Activated CD4-positive, alpha-beta T cell treated with anti-CD3 and anti-CD28 coated beads for 36 hours (primary cell): ENCODE data around the gene ZNF177. TPM values are rescaled to one million over a fixed set of nuclear protein-coding genes. Genes with fewer than 3 reads are reported as not detected.
A peak's percentile ranks its signal among the peaks of the same experiment; 100 is the strongest.
"Not testable (repeated sequence)": the region's sequence is repeated elsewhere in the genome, so short reads cannot be mapped to it uniquely, and the experiment has no call there.

Source experiments
- ATAC-seq: fragments of 200-7000 bp; cut with Tn5 transposase; one replicate; pipeline ENCODE4 v1.10.0; 2021; ENCODE audit warnings: mild to moderate bottlenecking, moderate library complexity
- CTCF ChIA-PET: fragments of 350-600 bp; sonication (Branson Sonifier 250); formaldehyde crosslinking; loops from one replicate; lab custom pipeline; 2021; ENCODE audit warnings: antibody characterized with exemption; lab: Charles Lee
- POLR2A ChIA-PET: fragments of 350-600 bp; sonication (Branson Sonifier 250); formaldehyde crosslinking; loops from one replicate; lab custom pipeline; 2021; ENCODE audit warnings: antibody characterized with exemption, inconsistent platforms; lab: Charles Lee
- DNase-seq: peaks from one replicate; pipeline ENCODE4 v3.0.0-alpha.2; 2020
- H3K27ac Mint-ChIP-seq: one replicate; pipeline ENCODE4 v1.8.0; 2021; ENCODE audit warnings: mixed read lengths
- H3K27me3 Mint-ChIP-seq: one replicate; pipeline ENCODE4 v1.8.0; 2021; ENCODE audit warnings: mixed read lengths
- H3K36me3 Mint-ChIP-seq: one replicate; pipeline ENCODE4 v1.8.0; 2021; ENCODE audit warnings: low read depth, mixed read lengths
- H3K4me1 Mint-ChIP-seq: one replicate; pipeline ENCODE4 v1.8.0; 2021; ENCODE audit warnings: mixed read lengths
- H3K4me3 Mint-ChIP-seq: one replicate; pipeline ENCODE4 v1.8.0; 2021; ENCODE audit warnings: mild to moderate bottlenecking, moderate library complexity, mixed read lengths
- H3K9me3 Mint-ChIP-seq: one replicate; pipeline ENCODE4 v1.8.0; 2021; ENCODE audit warnings: low read depth, mixed read lengths
- intact Hi-C, 2 experiments: fragments of 100-400 bp; cut with DNase I in 1 of 2; cut with micrococcal nuclease in 1 of 2; formaldehyde crosslinking; loops; one replicate each; pipeline versions ENCODE4 v1.14.2 to v1.15.1; 2022 to 2024; cut with DNase I, micrococcal nuclease
- total RNA-seq, 2 experiments: library from RNA; stranded (reverse); gene quantifications; one replicate each; pipeline ENCODE4 v1.2.3, GENCODE V29; 2021

Gene ZNF177
- 1 to 10 TPM in 1 of 2 experiments, under 1 TPM in 1; 0.94 to 1.0 TPM for total RNA-seq

DNA sequence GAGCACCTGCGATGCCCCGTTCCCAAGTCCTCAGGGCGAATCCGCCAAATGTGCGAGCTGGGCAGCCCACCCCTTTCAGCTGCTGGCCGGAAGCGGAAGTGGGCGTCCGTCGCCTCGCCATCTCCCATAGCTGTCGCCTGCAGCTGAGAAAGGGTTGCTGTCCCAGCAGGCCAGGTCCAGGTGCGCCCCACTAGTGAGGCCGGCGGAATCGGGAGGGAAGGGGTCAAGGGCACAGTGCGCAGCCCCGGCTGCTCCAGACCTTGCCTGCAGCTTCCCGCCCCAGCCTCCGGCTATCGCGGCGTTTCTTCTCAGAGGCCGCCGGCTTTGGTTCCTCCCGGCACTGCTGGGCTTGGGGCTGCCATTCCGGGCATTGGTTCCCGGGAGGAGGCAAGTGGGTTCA lies at the start of gene ZNF177:
Gene ZNF177 (plus strand): TSS at position 109 of the 400 bp plus-strand sequence. CDS start 15,299 bp downstream, outside the sequence.
- no peak within 1 kb of the TSS for H3K4me3 Mint-ChIP-seq
- H3K9me3 Mint-ChIP-seq, result peaks cover 48% of the 10 kb centered on the region
- no peak for ATAC-seq
- POLR2A ChIA-PET, result no interaction called here
- H3K27me3 Mint-ChIP-seq, result peaks cover 4% of the 10 kb centered on the region
- no peak within 1 kb of the TSS for H3K27ac Mint-ChIP-seq
- CTCF ChIA-PET, result no interaction called here
- DNase-seq, result peak; percentile 11
- peaks cover 50% of the 10 kb centered on the region for H3K36me3 Mint-ChIP-seq
- intact Hi-C loops, result no loop called here
- no peaks in the 10 kb centered on the region for H3K4me1 Mint-ChIP-seq

DNA sequence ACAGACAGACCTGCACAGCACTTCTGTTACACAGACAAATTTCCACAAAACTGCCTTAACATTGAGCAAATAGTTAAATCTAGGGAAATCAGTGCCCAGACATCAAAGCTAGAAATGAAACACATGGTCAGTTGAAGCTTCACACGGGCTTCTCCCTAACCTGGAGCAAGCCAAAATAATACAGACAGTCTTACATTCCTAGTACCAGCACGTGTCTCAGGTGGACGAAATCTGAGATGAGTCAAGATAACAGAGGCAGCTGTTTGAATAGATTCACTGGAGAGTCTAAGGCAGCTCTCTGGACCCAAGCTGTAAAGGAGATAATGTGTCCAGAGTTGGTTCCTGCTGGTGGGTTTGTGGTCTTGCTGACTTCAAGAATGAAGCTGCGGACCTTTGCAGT lies 49.1 kb upstream of the ZNF177 start:
- Mint-ChIP-seq H3K27ac (no peak overlapping the region), H3K9me3 (peaks cover 19% of the 10 kb centered on the region), H3K4me1 (peaks cover 2% of the 10 kb centered on the region), H3K4me3 (no peak overlapping the region), H3K36me3 (peaks cover 3% of the 10 kb centered on the region), H3K27me3 (no peaks in the 10 kb centered on the region)
- DNase-seq (no peak), ATAC-seq (no peak)
- intact Hi-C loops, result loop anchor here in 1 of 2 experiments (10.0 kb wide), 2 partner anchors 271 to 481 kb away; partner anchors contain the start of gene ZNF121
- ChIA-PET POLR2A (no interaction called here), CTCF (interaction anchor here (0.7 to 1.4 kb wide), 3 partner anchors 10 to 101 kb away, joined by 3 to 6 read pairs (median 3); partner anchors contain the start of gene ZNF559)

DNA sequence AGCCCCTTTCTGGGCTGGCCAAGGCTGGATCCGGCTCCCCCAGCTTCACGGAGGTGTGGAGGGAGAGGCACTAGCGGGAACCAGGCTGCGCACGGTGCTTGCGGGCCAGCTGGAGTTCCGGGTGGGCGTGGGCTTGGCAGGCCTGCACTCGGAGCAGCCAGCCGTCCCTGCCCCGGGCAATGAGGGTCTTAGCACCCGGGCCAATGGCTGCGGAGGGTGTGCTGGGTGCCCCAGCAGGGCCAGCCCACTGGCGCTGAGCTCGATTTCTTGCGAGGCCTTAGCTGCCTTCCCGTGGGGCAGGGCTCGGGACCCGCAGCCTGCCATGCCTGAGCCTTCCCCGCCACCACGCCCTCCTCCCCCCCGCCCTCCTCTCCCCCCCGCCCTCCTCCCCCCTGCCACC lies 41.5 kb upstream of the ZNF177 start:
- H3K4me3 Mint-ChIP-seq, result no peak overlapping the region
- ATAC-seq, result no peak
- peaks cover 25% of the 10 kb centered on the region for H3K36me3 Mint-ChIP-seq
- H3K27me3 Mint-ChIP-seq, result no peaks in the 10 kb centered on the region
- no peak overlapping the region for H3K27ac Mint-ChIP-seq
- intact Hi-C loops, result loop anchor here in 1 of 2 experiments (10.0 kb wide), 1 partner anchor 113 kb away; the partner anchor contains the start of gene ZNF266
- POLR2A ChIA-PET, result no interaction called here
- peaks cover 23% of the 10 kb centered on the region for H3K4me1 Mint-ChIP-seq
- peaks cover 24% of the 10 kb centered on the region for H3K9me3 Mint-ChIP-seq
- CTCF ChIA-PET, result no interaction called here
- no peak for DNase-seq

DNA sequence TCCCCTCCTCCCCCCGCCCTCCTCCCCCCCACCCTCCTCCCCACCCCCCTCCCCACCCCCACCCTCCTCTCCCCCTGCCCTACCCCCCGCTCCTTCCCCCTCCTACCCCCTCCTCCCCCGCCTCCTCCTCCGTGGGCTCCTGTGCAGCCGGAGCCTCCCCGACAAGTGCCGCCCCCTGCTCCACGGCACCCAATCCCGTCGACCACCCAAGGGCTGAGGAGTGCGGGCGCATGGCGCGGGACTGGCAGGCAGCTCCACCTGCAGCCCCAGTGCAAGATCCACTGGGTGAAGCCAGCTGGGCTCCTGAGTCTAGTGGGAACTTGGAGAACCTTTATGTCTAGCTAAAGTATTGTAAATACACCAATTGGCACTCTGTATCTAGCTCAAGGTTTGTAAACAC lies 41.1 kb upstream of the ZNF177 start:
- CTCF ChIA-PET, ATAC-seq, H3K27me3 Mint-ChIP-seq, DNase-seq, POLR2A ChIA-PET, H3K4me3 Mint-ChIP-seq, H3K27ac Mint-ChIP-seq: not testable (repeated sequence)
- Mint-ChIP-seq H3K4me1 (peaks cover 23% of the 10 kb centered on the region), H3K9me3 (peaks cover 25% of the 10 kb centered on the region), H3K36me3 (peaks cover 26% of the 10 kb centered on the region)
- intact Hi-C loops, result loop anchor here in 1 of 2 experiments (10.0 kb wide), 1 partner anchor 113 kb away; the partner anchor contains the start of gene ZNF266

DNA sequence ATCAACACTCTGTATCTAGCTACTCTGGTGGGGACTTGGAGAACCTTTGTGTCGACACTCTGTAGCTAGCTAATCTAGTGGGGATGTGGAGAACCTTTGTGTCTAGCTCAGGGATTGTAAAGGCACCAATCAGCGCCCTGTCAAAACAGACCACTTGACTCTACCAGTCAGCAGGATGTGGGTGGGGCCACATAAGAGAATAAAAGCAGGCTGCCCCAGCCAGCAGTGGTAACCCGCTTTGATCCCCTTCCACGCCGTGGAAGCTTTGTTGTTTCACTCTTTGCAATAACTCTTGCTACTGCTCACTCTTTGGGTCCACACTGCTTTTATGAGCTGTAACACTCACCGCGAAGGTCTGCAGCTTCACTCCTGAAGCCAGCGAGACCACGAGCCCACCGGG lies 40.6 kb upstream of the ZNF177 start:
- DNase-seq, H3K27ac Mint-ChIP-seq, POLR2A ChIA-PET, ATAC-seq, CTCF ChIA-PET, H3K4me3 Mint-ChIP-seq, H3K27me3 Mint-ChIP-seq: not testable (repeated sequence)
- H3K4me1 Mint-ChIP-seq, result peaks cover 23% of the 10 kb centered on the region
- peaks cover 30% of the 10 kb centered on the region for H3K36me3 Mint-ChIP-seq
- H3K9me3 Mint-ChIP-seq, result peaks cover 27% of the 10 kb centered on the region
- intact Hi-C loops, result loop anchor here in 1 of 2 experiments (10.0 kb wide), 1 partner anchor 113 kb away; the partner anchor contains the start of gene ZNF266

DNA sequence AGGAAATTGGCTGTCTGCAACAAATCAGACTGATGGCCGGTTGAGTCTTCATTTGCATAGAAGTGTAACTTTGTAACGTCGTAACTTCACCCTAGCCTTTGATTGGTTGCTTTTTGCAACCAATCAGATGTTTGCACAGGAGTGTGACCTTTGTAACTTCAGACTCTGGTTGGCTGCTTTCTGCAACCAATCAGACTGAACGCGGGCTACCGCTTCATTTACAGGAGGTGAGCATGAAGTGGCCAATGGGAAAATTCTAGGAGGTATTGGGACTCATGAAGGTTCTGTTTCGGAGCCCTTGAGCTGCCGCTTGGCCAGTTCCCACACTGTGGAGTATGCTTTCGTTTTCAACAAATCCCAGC lies 39.3 kb upstream of the ZNF177 start:
- peaks cover 33% of the 10 kb centered on the region for H3K9me3 Mint-ChIP-seq
- peaks cover 43% of the 10 kb centered on the region for H3K36me3 Mint-ChIP-seq
- ChIA-PET POLR2A (no interaction called here), CTCF (interaction anchor here (0.9 to 1.1 kb wide), 2 partner anchors 9 to 13 kb away, joined by 5 to 6 read pairs; no protein-coding TSS in a partner anchor)
- intact Hi-C loops, result loop anchor here in 1 of 2 experiments (10.0 kb wide), 1 partner anchor 111 kb away; the partner anchor contains the start of gene ZNF266
- peak overlapping the region; percentile 84 for H3K4me3 Mint-ChIP-seq
- H3K4me1 Mint-ChIP-seq, result peaks cover 23% of the 10 kb centered on the region
- peak overlapping the region; percentile 96 for H3K27ac Mint-ChIP-seq
- DNase-seq (peak; percentile 75), ATAC-seq (peak; percentile 66)
- H3K27me3 Mint-ChIP-seq, result no peaks in the 10 kb centered on the region

DNA sequence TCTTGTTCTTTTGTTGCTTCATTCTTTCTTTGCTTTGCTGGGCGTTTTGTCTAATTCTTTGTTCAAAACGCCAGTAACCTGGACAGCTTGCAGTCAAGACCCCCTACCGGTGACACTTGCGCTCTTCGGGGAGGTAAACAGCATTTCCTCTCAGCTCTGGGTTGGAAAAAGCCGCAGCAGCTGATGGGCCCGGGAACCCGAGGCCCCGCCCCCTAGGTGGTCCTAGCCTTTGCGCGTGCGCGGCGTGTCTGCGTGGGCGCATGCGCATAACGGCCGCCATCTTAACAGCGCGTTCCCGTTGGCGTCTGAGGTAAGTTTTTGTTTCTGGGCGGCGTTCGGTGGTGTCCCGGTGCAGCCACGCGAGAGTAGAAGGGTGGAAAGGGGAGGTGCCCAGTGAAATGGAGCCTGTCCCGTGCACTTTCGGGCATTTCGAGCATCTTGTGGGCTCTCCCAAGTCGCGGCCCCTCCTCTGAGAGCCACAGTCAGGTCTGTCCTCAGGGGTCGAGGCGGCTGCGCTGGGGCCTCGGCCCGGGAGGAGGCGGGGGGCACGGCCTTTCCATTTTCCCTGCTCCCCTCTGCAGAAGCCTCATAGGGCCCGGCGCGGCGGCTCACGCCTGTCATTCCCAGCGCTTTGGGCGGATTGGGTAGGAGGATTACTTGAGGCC lies 38.8 kb upstream of the ZNF177 start, which contains the start of gene ZNF559:
Gene ZNF559 (plus strand): TSS at position 261 of the 665 bp plus-strand sequence. CDS start 14,371 bp downstream, outside the sequence.
- H3K27me3 Mint-ChIP-seq, result no peaks in the 10 kb centered on the region
- CTCF ChIA-PET, result interaction anchor here (0.9 to 1.1 kb wide), 2 partner anchors 10 to 13 kb away, joined by 5 to 6 read pairs; no protein-coding TSS in a partner anchor
- H3K4me3 Mint-ChIP-seq, result peak within 1 kb of the TSS; percentile 84
- intact Hi-C loops, result loop anchor here (1.0 to 10.0 kb wide), 12 partner anchors 15 to 495 kb away; partner anchors contain the start of genes ZNF266 (in 2 of the 2), ZNF699 (in 2 of the 2), FBXL12 (in 1 of the 2) and MBD3L1 (in 1 of the 2)
- peaks cover 37% of the 10 kb centered on the region for H3K9me3 Mint-ChIP-seq
- H3K27ac Mint-ChIP-seq, result peak within 1 kb of the TSS; percentile 96
- peak; percentile 97 for DNase-seq
- ATAC-seq, result peak; percentile 99
- POLR2A ChIA-PET, result no interaction called here
- peaks cover 48% of the 10 kb centered on the region for H3K36me3 Mint-ChIP-seq
- H3K4me1 Mint-ChIP-seq, result peaks cover 23% of the 10 kb centered on the region

DNA sequence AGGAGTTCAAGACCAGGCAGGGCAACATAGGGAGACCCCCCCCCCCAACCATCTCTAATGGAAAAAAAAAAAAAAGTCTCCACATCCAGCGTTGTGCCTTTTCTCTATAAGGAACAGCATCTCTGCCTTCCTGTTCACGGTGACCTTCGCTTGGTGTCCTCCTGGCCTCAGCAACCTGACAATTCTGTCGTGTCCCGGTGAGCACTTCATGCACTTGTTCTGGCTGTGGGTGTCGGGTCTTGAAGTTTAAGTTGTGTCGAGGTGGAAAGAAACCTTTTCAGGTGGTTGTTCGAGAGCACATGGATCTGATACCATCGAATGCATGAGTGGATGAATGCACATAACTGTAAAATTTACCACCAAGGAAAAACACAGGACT lies 38.2 kb upstream of the ZNF177 start:
- H3K4me1 Mint-ChIP-seq, result peaks cover 23% of the 10 kb centered on the region
- H3K27ac Mint-ChIP-seq, result peak overlapping the region; percentile 96
- DNase-seq (no peak), ATAC-seq (no peak)
- ChIA-PET CTCF (no interaction called here), POLR2A (no interaction called here)
- peaks cover 41% of the 10 kb centered on the region for H3K9me3 Mint-ChIP-seq
- intact Hi-C loops, result loop anchor here (1.0 to 10.0 kb wide), 12 partner anchors 15 to 495 kb away; partner anchors contain the start of genes ZNF266 (in 2 of the 2), ZNF699 (in 2 of the 2), FBXL12 (in 1 of the 2) and MBD3L1 (in 1 of the 2)
- H3K36me3 Mint-ChIP-seq, result peaks cover 53% of the 10 kb centered on the region
- no peaks in the 10 kb centered on the region for H3K27me3 Mint-ChIP-seq
- H3K4me3 Mint-ChIP-seq, result peak overlapping the region; percentile 84

DNA sequence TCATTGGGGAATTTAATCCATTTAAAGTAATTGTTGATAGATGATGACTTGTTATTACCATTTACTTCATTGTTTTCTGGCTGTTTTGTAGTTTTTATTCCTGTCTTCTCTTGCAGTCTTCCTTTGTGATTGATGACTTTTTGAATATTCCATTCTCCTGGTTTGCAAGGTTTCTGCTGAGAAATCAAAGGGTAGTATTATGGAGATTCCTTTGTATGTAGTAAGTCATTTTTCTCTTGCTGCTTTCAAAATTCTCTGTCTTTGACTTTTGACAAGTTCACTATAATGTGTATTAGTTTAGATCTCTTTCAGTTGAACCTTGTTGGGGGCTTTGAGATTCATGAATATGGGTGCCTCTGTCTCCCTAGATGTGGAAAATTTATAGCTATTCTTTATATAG lies 32.8 kb upstream of the ZNF177 start:
- DNase-seq (no peak), ATAC-seq (no peak)
- intact Hi-C loops, result loop anchor here in 1 of 2 experiments (10.0 kb wide), 1 partner anchor 105 kb away; the partner anchor contains the start of gene ZNF266
- peaks cover 57% of the 10 kb centered on the region for H3K9me3 Mint-ChIP-seq
- H3K4me1 Mint-ChIP-seq, result peaks cover 6% of the 10 kb centered on the region
- H3K27ac Mint-ChIP-seq, result no peak overlapping the region
- H3K36me3 Mint-ChIP-seq, result peaks cover 88% of the 10 kb centered on the region
- H3K27me3 Mint-ChIP-seq, result no peaks in the 10 kb centered on the region
- POLR2A ChIA-PET, result no interaction called here
- CTCF ChIA-PET, result interaction anchor here (0.6 kb wide), 1 partner anchor 298 kb away, joined by 3 read pairs; no protein-coding TSS in a partner anchor
- no peak overlapping the region for H3K4me3 Mint-ChIP-seq

DNA sequence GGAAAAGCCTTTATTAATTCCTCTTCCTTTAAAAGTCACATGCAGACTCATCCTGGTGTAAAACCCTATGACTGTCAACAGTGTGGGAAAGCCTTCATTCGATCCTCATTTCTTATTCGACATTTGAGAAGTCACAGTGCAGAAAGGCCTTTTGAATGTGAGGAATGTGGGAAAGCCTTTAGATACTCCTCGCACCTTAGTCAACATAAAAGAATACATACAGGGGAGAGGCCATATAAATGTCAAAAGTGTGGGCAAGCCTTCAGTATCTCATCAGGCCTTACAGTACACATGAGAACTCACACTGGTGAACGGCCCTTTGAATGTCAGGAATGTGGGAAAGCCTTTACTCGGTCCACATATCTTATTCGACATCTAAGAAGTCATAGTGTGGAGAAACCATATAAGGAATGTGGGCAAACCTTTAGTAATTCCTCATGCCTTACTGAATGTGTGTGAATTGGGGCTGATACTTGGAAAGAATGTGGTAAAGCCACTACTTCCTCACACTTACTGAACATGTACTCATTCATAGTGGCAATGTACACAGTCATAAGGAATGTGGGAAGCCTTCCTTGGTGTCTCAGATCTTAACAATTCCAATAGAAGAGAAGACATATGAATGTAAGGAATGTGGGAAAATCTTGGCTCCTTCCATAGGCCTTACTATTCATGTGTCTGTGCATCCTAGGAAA lies 20.1 kb upstream of the ZNF177 start:
- Mint-ChIP-seq H3K9me3 (peaks cover 69% of the 10 kb centered on the region), H3K4me3 (no peak overlapping the region), H3K27ac (no peak overlapping the region), H3K36me3 (peaks cover 81% of the 10 kb centered on the region), H3K27me3 (no peaks in the 10 kb centered on the region), H3K4me1 (no peaks in the 10 kb centered on the region)
- DNase-seq (no peak), ATAC-seq (no peak)
- CTCF ChIA-PET, result no interaction called here
- intact Hi-C loops, result loop anchor here in 1 of 2 experiments (5.0 kb wide), 1 partner anchor 45 kb away; no protein-coding TSS in a partner anchor
- POLR2A ChIA-PET, result no interaction called here

DNA sequence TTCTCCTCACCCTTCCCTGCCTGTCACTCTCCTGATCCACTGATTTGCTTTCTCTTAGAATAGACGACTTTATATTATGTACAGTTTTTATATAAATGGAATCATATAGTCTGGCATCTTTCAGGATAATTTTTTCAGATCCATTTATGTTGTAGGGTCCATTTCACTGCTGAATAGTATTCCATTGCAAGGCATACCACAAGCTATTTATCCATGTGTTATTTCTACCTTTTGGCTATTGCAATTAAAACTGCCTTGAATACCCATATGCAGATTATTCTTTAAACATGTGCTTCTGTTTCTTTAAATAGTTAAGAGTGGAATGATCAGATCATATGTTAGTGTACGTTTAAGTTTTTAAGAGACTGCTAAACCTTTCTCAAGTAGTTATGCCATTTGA lies 17.8 kb upstream of the ZNF177 start:
- no peak overlapping the region for H3K27ac Mint-ChIP-seq
- H3K36me3 Mint-ChIP-seq, result peaks cover 79% of the 10 kb centered on the region
- H3K9me3 Mint-ChIP-seq, result peaks cover 68% of the 10 kb centered on the region
- DNase-seq (no peak), ATAC-seq (no peak)
- ChIA-PET POLR2A (no interaction called here), CTCF (no interaction called here)
- H3K27me3 Mint-ChIP-seq, result no peaks in the 10 kb centered on the region
- intact Hi-C loops, result no loop called here
- H3K4me3 Mint-ChIP-seq, result no peak overlapping the region
- no peaks in the 10 kb centered on the region for H3K4me1 Mint-ChIP-seq
